Chondrocyte (in vitro differentiated cells): ENCODE measurements around the gene PRRX1. TPM values are rescaled to one million over a fixed set of nuclear protein-coding genes. Genes with fewer than 3 reads are reported as not detected.
A peak's percentile ranks its signal among the peaks of the same experiment; 100 is the strongest.

Experiments
- DNase-seq: peaks from one replicate; pipeline ENCODE4 v3.0.0; 2021; ENCODE audit warnings: mixed read lengths, low spot score
- H3K27ac Mint-ChIP-seq: one replicate; pipeline ENCODE4 v1.8.0; 2021; ENCODE audit warnings: mild to moderate bottlenecking, moderate library complexity, mixed read lengths; ENCODE audit not compliant: unreplicated experiment
- H3K27me3 Mint-ChIP-seq: 2 replicates; pipeline ENCODE4 v1.8.0; 2021; ENCODE audit warnings: low read depth, mixed read lengths
- H3K36me3 Mint-ChIP-seq: 2 replicates; pipeline ENCODE4 v1.8.0; 2021; ENCODE audit warnings: low read depth, mixed read lengths
- H3K4me1 Mint-ChIP-seq: 2 replicates; pipeline ENCODE4 v1.8.0; 2021; ENCODE audit warnings: low read depth, mild to moderate bottlenecking, mixed read lengths
- H3K4me3 Mint-ChIP-seq: one replicate; pipeline ENCODE4 v1.8.0; 2021; ENCODE audit warnings: mild to moderate bottlenecking, moderate library complexity, mixed read lengths; ENCODE audit not compliant: unreplicated experiment
- H3K9me3 Mint-ChIP-seq: 2 replicates; pipeline ENCODE4 v1.8.0; 2021; ENCODE audit warnings: low read depth, mixed read lengths
- total RNA-seq: library from RNA; stranded (reverse); gene quantifications from 3 replicates; pipeline ENCODE4 v1.2.1, GENCODE V29; 2021
- TF ChIP-seq, protein P1 (sequence below): fragments of 200-600 bp; sonication (generic); IDR thresholded peaks from 2 replicates; pipeline ENCODE4 v1.5.0; 2021; ENCODE audit warnings: antibody characterized with exemption, mild to moderate bottlenecking, moderate library complexity

The PRRX1 gene
- total RNA-seq, 1 donor from 2014 or later = 158 TPM

DNA sequence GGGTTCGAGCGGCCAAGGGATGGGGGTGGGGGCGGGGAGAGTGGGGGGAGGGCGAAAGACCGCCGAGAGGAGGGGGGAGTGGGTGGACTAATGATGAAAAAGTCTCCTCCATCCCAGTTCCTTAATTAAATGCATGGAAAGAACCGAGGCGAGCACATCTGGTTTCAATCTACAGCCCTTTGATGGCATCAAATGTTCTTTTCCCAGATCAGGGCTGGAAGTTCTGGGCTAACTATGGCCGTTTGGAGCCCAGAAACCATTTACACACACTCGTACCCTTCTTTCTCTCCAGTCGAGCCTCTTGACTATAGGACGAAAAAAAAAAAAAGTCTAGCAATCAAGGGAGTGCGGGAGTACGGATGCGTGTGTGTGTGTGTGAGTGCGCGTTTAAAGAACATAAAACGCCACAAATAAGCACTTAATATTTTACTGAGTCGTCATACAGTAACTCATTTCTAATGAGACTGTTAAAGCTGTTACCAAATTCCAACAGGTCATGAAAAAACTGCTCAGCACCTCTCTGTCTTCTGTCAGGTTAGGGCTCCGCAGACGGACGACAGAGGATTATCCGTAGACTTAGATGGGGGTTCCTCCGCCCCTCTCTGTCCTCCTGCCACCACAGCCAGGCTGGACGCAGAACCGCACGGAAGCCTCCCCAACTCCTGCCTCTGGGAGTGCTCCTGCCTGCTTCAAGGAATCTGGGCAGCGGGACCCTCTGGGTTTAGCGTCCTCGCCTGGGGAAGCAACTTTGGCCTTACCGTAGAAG is 2.1 kb upstream of the PRRX1 start:
- no peak for DNase-seq
- H3K36me3 Mint-ChIP-seq = peaks cover 10% of the 10 kb centered on the region
- H3K9me3 Mint-ChIP-seq = no peaks in the 10 kb centered on the region
- TF ChIP-seq, protein P1, sequence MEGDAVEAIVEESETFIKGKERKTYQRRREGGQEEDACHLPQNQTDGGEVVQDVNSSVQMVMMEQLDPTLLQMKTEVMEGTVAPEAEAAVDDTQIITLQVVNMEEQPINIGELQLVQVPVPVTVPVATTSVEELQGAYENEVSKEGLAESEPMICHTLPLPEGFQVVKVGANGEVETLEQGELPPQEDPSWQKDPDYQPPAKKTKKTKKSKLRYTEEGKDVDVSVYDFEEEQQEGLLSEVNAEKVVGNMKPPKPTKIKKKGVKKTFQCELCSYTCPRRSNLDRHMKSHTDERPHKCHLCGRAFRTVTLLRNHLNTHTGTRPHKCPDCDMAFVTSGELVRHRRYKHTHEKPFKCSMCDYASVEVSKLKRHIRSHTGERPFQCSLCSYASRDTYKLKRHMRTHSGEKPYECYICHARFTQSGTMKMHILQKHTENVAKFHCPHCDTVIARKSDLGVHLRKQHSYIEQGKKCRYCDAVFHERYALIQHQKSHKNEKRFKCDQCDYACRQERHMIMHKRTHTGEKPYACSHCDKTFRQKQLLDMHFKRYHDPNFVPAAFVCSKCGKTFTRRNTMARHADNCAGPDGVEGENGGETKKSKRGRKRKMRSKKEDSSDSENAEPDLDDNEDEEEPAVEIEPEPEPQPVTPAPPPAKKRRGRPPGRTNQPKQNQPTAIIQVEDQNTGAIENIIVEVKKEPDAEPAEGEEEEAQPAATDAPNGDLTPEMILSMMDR = peak; percentile 43
- H3K4me3 Mint-ChIP-seq = peak overlapping the region; percentile 86
- peaks cover 34% of the 10 kb centered on the region for H3K4me1 Mint-ChIP-seq
- H3K27ac Mint-ChIP-seq = peak overlapping the region; percentile 96
- no peaks in the 10 kb centered on the region for H3K27me3 Mint-ChIP-seq

DNA sequence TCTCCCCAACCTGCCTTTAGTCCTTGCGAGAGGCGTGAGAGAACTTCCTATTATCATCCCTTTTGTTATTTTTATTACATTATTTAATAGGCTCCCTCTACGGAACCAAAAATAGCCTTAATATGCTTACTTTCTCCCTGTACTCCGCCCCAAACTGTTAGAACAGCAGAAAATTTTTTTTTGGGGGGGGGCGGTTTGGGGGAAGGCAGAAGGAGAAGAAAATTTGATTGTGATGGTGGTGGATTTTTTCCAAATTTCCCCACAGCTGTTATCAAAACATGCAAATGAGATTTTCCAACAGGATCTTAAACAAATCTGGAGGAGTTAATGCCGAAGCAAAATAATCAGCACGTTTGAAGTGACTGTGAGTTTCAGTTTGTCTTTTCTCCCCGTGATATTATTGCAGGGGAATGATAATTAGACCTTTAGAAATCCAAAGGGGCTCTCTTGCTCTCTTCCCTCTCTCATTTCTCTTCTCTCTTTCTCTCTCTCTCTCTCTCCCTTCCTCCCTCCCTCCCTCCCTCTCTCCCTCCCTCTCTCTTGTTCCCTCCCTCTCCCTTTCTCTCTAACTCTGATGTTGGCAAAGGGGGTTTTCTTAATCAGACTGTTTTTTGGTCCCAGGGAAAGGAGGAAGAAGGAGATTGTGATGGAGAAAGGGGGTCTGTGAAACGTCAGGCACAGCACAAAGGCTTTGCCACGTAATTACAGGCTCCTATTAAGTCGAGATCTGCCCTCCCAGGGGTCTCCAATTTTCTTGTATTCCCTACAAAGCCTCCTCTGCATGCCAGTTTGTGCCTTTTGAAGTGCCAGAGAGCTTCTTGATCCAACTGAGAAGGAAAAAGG is 1.1 kb upstream of the PRRX1 start:
- no peak for DNase-seq
- Mint-ChIP-seq H3K27ac (peak overlapping the region; percentile 96), H3K36me3 (peaks cover 13% of the 10 kb centered on the region), H3K4me1 (peaks cover 44% of the 10 kb centered on the region), H3K27me3 (no peaks in the 10 kb centered on the region), H3K9me3 (no peaks in the 10 kb centered on the region), H3K4me3 (peak overlapping the region; percentile 86)
- TF ChIP-seq, protein P1 = no peak

DNA sequence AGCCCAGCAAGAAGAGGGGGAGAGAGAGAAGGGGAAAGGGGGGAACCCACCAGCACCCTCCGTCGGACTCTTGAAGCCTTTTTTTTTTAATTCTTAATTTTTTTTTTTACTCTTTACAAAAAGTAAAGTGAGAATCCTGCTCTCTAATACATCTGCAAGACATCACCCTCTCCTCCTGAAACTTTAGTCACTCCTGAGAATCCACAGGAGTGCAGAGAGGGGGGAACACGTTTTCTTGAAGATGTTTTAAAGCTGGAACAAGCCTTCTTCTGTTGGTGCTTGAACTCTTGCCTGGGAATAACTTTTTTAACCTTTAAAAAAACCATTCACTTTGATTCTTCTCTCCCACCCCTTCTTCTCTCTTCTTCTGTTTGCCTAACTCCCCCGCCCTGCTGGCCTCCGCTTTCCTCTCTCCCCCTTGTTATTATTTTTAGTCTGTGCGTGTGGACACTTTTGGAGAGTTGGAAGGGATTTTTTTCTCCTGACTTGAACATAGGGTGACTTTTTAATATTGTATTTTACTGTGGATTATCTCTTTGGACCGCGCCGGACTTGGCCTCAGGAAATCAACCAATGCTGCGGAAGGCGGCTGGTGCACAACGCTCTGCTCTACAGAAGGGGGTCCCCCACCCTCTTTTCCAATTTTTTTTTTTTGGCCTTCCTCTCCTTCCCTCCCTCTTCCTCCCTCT is 383 bp upstream of the PRRX1 start:
- H3K4me1 Mint-ChIP-seq = peaks cover 51% of the 10 kb centered on the region
- H3K9me3 Mint-ChIP-seq = no peaks in the 10 kb centered on the region
- DNase-seq = no peak
- TF ChIP-seq, protein P1 = peak; percentile 47
- H3K4me3 Mint-ChIP-seq = peak overlapping the region; percentile 86
- no peaks in the 10 kb centered on the region for H3K27me3 Mint-ChIP-seq
- peaks cover 13% of the 10 kb centered on the region for H3K36me3 Mint-ChIP-seq
- peak overlapping the region; percentile 96 for H3K27ac Mint-ChIP-seq

DNA sequence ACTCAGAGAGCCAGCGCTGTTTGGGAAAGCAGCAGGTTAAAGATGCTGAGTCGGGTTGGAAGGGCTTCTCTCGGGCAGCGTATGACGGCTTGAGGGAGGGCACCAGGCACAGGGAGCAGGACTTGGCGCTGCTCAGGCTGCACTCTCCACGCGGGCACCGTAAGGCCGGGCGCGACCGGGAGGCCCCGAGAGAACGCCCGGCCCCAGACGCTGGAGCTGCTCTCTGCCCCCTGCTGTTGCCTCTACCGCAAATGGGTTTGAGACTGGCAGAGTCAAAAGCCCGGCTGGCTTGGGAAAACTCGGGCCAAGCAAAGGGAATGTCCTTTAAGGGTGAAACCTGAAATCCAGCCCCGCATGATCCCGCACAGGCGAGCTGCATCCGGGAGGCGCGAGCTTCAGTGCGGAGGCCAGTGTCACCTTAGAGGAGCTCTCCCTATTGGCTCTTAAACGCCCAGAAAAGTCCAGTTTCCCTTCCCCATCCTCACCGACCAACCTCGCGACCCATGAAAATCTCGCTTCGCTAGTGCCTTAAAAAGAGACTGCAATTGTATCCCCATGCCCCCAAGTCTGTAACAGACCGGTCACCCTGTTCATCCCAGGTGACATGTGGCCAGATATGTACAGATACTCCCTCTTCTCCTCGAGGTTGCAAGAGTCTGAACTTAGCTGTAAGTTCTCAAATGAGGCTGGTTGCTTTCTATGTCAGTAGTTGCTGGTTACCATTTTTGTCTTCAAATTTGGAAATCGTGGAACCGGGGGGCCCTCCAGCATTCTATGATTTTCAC is 1.1 kb downstream of the PRRX1 start:
- H3K27me3 Mint-ChIP-seq = no peaks in the 10 kb centered on the region
- H3K4me1 Mint-ChIP-seq = peaks cover 66% of the 10 kb centered on the region
- H3K9me3 Mint-ChIP-seq = no peaks in the 10 kb centered on the region
- peak; percentile 85 for DNase-seq
- peak overlapping the region; percentile 96 for H3K27ac Mint-ChIP-seq
- peak overlapping the region; percentile 86 for H3K4me3 Mint-ChIP-seq
- H3K36me3 Mint-ChIP-seq = peaks cover 18% of the 10 kb centered on the region
- TF ChIP-seq, protein P1 = peak; percentile 60
